Stimulated activated CD4-positive, alpha-beta T cell treated with anti-CD3 and anti-CD28 coated beads, Interleukin-2, amount 100 ng/mL, for 48 hours (primary cell): ENCODE data around the gene CEP350.

Experiments used
- DNase-seq, 2 donors: peaks; one replicate each; pipeline ENCODE4 v3.0.0-alpha.2; 2020

Gene CEP350

DNA sequence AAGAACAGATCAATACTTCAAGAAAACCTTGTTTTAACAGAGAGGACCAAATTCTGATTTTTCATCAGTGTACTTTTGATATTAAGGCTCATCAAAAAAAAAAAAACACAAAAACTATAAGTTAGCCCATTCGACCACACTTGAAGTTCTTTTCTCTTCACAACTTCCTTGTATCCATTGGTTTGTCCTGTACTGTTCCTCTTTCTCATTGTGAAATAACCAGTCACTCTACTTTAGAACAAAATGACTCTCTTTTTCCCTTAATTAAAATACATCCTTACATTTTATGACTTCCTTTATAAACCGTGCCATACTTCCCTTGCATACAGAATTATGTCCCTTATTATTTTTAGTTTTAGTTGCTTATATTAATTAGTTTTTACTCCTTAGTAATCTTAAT lies 208.4 kb downstream of the CEP350 start:
- DNase-seq = no peak
